ENCODE measurements around the gene HEXIM2. TPM values are rescaled to one million over a fixed set of nuclear protein-coding genes. Genes with fewer than 3 reads are reported as not detected.

The HEXIM2 gene
- total RNA-seq, 5 donors from 2014 or later (not counting 1 experiment from before 2014, with no cell fraction given) = 2.0 to 5.8 (median 3.3) TPM

DNA sequence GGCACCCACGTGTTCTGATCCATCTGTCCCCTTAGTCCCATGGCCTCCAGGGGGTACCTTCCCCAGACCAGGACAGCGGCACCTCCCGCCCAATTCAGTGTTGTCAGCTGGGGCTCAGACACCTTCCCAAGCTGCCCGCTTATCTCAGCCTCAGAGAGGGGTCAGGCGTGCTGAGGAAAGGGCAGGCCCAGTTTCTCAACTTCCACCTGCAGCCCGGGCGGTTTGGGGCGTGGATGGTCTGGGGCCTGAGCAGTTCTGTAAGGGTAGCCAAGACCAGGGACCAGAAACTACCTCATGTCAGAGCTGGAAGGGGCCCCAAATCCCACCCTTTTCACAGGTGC is 34.5 kb upstream of the HEXIM2 start:
- H3K9me3 ChIP-seq = no peaks in the 10 kb centered on the region
- no peak overlapping the region for H3K27ac Mint-ChIP-seq
- peaks cover 0 to 18% of the 10 kb centered on the region in 2 experiments for H3K4me1 ChIP-seq (ENCODE audit: control insufficient read depth in 1 of 2, extremely low read depth in 1 of 2, insufficient read depth in 2 of 2, low read length in 2 of 2)
- H3K36me3 Mint-ChIP-seq = no peaks in the 10 kb centered on the region
- 100% methylated on average over 5 of the region's 8 CpGs for WGBS (ENCODE audit: insufficient coverage)
- no peak overlapping the region for H3K4me3 ChIP-seq (ENCODE audit: control insufficient read depth in 1 of 2, extremely low read depth in 1 of 2, low read length in 1 of 2)
- H3K27ac ChIP-seq (ENCODE audit: low read length) = no peak overlapping the region
- ATAC-seq (replicated peaks in 1 of 4) (no peak), DNase-seq (no peak)
- no peaks in the 10 kb centered on the region for H3K27me3 Mint-ChIP-seq
- no peaks in the 10 kb centered on the region for H3K36me3 ChIP-seq (ENCODE audit: control insufficient read depth in 2 of 2, extremely low read depth in 1 of 2, insufficient read depth in 1 of 2, low read length in 1 of 2)
- no peaks in the 10 kb centered on the region for H3K9me3 Mint-ChIP-seq
- H3K27me3 ChIP-seq (replicated peaks in 1 of 2; ENCODE audit: control insufficient read depth in 2 of 2, extremely low read depth in 1 of 2, insufficient read depth in 2 of 2, low read length in 1 of 2) = peaks cover 0 to 16% of the 10 kb centered on the region in 2 experiments
- peaks cover 0 to 4% (median 0%) of the 10 kb centered on the region in 3 donors for H3K4me1 Mint-ChIP-seq
- no peak overlapping the region for H3K4me3 Mint-ChIP-seq
- ChIA-PET CTCF (no interaction called here), POLR2A (no interaction called here)

DNA sequence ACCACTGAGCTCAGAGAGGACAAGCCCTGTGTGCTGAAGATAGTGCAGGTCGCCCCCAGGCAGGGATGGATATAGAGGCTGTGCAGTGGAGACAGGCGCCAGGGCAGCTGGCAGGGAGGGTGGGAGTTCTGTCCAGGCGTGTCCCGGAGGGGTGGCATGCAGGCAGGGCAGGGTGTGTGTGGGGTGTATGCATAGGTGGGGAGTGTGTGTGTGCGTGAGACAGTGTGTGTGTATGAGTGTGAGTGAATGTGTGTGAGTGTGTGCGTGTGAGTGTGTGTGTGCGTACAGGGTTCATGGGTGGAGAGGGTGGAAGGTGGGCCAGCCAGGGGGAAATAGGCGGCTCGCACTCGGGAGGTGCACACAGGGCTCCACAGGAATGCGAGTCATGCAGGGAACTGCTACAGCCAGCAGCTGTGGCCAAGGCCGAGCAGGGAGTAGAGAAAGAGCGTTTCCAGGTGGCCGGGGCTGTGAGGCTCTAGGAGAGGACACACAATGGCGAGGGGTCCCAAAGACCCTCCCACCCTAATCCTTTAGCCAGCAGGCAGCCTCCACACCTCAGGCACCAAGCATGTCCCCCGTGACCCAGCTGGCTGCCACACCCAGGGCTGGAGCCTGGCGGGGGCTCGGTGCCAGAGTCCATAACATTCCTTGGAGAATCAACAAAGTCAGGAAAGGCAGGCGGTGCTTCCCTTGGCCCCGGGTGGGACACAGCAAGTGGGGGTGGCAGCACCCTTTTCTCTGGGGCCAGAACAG is 34.0 kb upstream of the HEXIM2 start:
- no peak overlapping the region for H3K4me3 Mint-ChIP-seq
- DNase-seq (no peak), ATAC-seq (replicated peaks in 1 of 4) (no peak)
- no peaks in the 10 kb centered on the region for H3K9me3 ChIP-seq
- WGBS (ENCODE audit: insufficient coverage) = 81% methylated on average over 20 of the region's 20 CpGs
- peaks cover 0 to 19% of the 10 kb centered on the region in 2 experiments for H3K4me1 ChIP-seq (ENCODE audit: control insufficient read depth in 1 of 2, extremely low read depth in 1 of 2, insufficient read depth in 2 of 2, low read length in 2 of 2)
- ChIA-PET CTCF (no interaction called here), POLR2A (no interaction called here)
- no peak overlapping the region for H3K27ac ChIP-seq (ENCODE audit: low read length)
- H3K4me1 Mint-ChIP-seq = peaks cover 0 to 4% (median 0%) of the 10 kb centered on the region in 3 donors
- no peaks in the 10 kb centered on the region for H3K27me3 Mint-ChIP-seq
- no peaks in the 10 kb centered on the region for H3K36me3 Mint-ChIP-seq
- peaks cover 0 to 16% of the 10 kb centered on the region in 2 experiments for H3K27me3 ChIP-seq (replicated peaks in 1 of 2; ENCODE audit: control insufficient read depth in 2 of 2, extremely low read depth in 1 of 2, insufficient read depth in 2 of 2, low read length in 1 of 2)
- no peak overlapping the region for H3K27ac Mint-ChIP-seq
- H3K9me3 Mint-ChIP-seq = no peaks in the 10 kb centered on the region
- no peak overlapping the region for H3K4me3 ChIP-seq (ENCODE audit: control insufficient read depth in 1 of 2, extremely low read depth in 1 of 2, low read length in 1 of 2)
- no peaks in the 10 kb centered on the region for H3K36me3 ChIP-seq (ENCODE audit: control insufficient read depth in 2 of 2, extremely low read depth in 1 of 2, insufficient read depth in 1 of 2, low read length in 1 of 2)

DNA sequence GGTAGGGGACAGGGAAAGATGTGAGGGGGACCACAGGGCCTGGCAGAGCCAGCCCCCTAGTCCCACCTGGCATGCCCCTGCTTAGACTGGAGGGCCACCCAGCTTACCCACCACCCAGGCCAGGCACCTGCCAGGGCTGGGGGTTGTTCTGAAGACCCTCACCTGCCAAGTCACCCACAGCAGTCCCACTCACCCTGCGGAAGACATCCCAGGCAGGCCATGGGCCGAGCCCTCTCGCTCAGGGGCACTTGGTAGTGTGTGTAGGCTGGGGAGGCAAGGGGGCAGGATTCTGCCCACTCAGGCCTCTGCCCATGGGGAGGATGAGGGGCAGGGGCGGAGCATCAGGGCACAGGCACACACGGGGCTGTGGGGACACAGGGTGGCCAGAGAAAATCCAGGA is 33.3 kb upstream of the HEXIM2 start:
- no peak overlapping the region for H3K27ac ChIP-seq (ENCODE audit: low read length)
- no peaks in the 10 kb centered on the region for H3K9me3 ChIP-seq
- Mint-ChIP-seq H3K27ac (no peak overlapping the region), H3K4me3 (no peak overlapping the region), H3K27me3 (no peaks in the 10 kb centered on the region), H3K4me1 (peaks cover 0 to 6% (median 0%) of the 10 kb centered on the region in 3 donors), H3K9me3 (no peaks in the 10 kb centered on the region), H3K36me3 (no peaks in the 10 kb centered on the region)
- peaks cover 0 to 16% of the 10 kb centered on the region in 2 experiments for H3K27me3 ChIP-seq (replicated peaks in 1 of 2; ENCODE audit: control insufficient read depth in 2 of 2, extremely low read depth in 1 of 2, insufficient read depth in 2 of 2, low read length in 1 of 2)
- no peak for ATAC-seq (replicated peaks in 1 of 4)
- H3K36me3 ChIP-seq (ENCODE audit: control insufficient read depth in 2 of 2, extremely low read depth in 1 of 2, insufficient read depth in 1 of 2, low read length in 1 of 2) = no peaks in the 10 kb centered on the region
- peaks cover 0 to 25% of the 10 kb centered on the region in 2 experiments for H3K4me1 ChIP-seq (ENCODE audit: control insufficient read depth in 1 of 2, extremely low read depth in 1 of 2, insufficient read depth in 2 of 2, low read length in 2 of 2)
- POLR2A ChIA-PET = no interaction called here
- WGBS (ENCODE audit: insufficient coverage) = 100% methylated on average over 1 of the region's 5 CpGs
- H3K4me3 ChIP-seq (ENCODE audit: control insufficient read depth in 1 of 2, extremely low read depth in 1 of 2, low read length in 1 of 2) = no peak overlapping the region
- CTCF ChIA-PET = no interaction called here
- DNase-seq = no peak

DNA sequence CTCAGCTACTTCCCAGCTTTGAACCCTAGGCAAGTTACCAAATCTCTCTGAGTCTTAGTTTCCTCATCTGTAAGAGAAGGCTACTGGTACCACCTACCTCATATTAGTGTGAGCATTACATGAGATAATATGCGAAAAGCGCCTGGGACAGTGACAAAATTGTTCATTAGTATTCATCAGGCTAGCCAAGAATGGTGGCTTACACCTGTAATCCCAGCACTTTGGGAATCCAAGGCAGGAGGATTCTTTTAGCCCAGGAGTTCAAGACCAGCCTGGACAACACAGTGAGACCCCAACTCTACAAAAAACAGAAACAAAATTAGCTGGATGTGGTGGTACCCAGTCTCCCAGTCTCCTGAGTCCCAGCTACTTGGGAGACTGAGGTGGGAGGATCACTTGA is 32.7 kb upstream of the HEXIM2 start:
- Histone ChIP-seq H3K9me3 (no peaks in the 10 kb centered on the region), H3K36me3 (ENCODE audit: control insufficient read depth in 2 of 2, extremely low read depth in 1 of 2, insufficient read depth in 1 of 2, low read length in 1 of 2) (no peaks in the 10 kb centered on the region), H3K27me3 (replicated peaks in 1 of 2; ENCODE audit: control insufficient read depth in 2 of 2, extremely low read depth in 1 of 2, insufficient read depth in 2 of 2, low read length in 1 of 2) (peaks cover 0 to 16% of the 10 kb centered on the region in 2 experiments), H3K4me3 (ENCODE audit: control insufficient read depth in 1 of 2, extremely low read depth in 1 of 2, low read length in 1 of 2) (no peak overlapping the region), H3K4me1 (ENCODE audit: control insufficient read depth in 1 of 2, extremely low read depth in 1 of 2, insufficient read depth in 2 of 2, low read length in 2 of 2) (peaks cover 0 to 21% of the 10 kb centered on the region in 2 experiments), H3K27ac (ENCODE audit: low read length) (no peak overlapping the region)
- Mint-ChIP-seq H3K9me3 (no peaks in the 10 kb centered on the region), H3K36me3 (no peaks in the 10 kb centered on the region), H3K27me3 (no peaks in the 10 kb centered on the region), H3K4me3 (no peak overlapping the region), H3K4me1 (peaks cover 3 to 10% (median 5%) of the 10 kb centered on the region in 3 donors), H3K27ac (no peak overlapping the region)
- ChIA-PET POLR2A (no interaction called here), CTCF (interaction anchor here in 1 of 2 donors (0.7 kb wide), 1 partner anchor 11 kb away, joined by 3 read pairs; no protein-coding TSS in a partner anchor)
- ATAC-seq (replicated peaks in 1 of 4) = no peak
- DNase-seq = no peak
- WGBS (ENCODE audit: insufficient coverage) = no CpG with 5 or more reads among the region's 2 CpGs

DNA sequence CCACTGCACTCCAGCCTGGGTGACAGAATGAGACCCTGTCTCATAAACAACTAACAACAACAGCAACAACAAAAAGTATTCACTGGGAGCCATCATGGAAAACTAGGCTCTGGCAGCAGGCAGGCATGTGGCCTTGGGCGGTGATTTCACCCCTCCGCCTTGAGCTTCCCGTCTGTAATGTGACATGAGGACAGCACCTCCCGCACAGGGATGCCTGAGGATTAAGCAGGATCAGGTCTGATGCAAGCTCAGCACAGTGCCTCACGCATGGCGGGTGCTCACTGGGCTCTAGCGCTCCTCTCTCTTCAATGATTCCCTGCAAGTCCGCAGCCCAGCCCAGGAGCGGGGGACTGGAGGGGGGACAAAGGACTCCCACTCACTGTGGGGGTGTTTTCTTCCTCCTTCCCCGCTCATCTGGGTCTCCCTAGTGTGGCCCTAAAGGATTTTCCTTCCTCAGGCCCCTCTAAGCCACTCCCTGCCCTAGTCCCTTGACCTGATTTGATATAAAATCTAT is 32.2 kb upstream of the HEXIM2 start:
- ATAC-seq (replicated peaks in 1 of 4) = no peak
- ChIA-PET CTCF (interaction anchor here in 1 of 2 donors (0.7 kb wide), 1 partner anchor 11 kb away, joined by 3 read pairs; no protein-coding TSS in a partner anchor), POLR2A (no interaction called here)
- Histone ChIP-seq H3K27ac (ENCODE audit: low read length) (no peak overlapping the region), H3K4me3 (ENCODE audit: control insufficient read depth in 1 of 2, extremely low read depth in 1 of 2, low read length in 1 of 2) (no peak overlapping the region), H3K27me3 (replicated peaks in 1 of 2; ENCODE audit: control insufficient read depth in 2 of 2, extremely low read depth in 1 of 2, insufficient read depth in 2 of 2, low read length in 1 of 2) (peaks cover 0 to 16% of the 10 kb centered on the region in 2 experiments), H3K9me3 (no peaks in the 10 kb centered on the region), H3K4me1 (ENCODE audit: control insufficient read depth in 1 of 2, extremely low read depth in 1 of 2, insufficient read depth in 2 of 2, low read length in 2 of 2) (peaks cover 0 to 18% of the 10 kb centered on the region in 2 experiments), H3K36me3 (ENCODE audit: control insufficient read depth in 2 of 2, extremely low read depth in 1 of 2, insufficient read depth in 1 of 2, low read length in 1 of 2) (no peaks in the 10 kb centered on the region)
- DNase-seq = no peak
- Mint-ChIP-seq H3K27me3 (no peaks in the 10 kb centered on the region), H3K4me3 (no peak overlapping the region), H3K4me1 (peaks cover 3 to 7% (median 6%) of the 10 kb centered on the region in 3 donors), H3K36me3 (no peaks in the 10 kb centered on the region), H3K9me3 (no peaks in the 10 kb centered on the region), H3K27ac (no peak overlapping the region)
- 93% methylated on average over 4 of the region's 10 CpGs for WGBS (ENCODE audit: insufficient coverage)

DNA sequence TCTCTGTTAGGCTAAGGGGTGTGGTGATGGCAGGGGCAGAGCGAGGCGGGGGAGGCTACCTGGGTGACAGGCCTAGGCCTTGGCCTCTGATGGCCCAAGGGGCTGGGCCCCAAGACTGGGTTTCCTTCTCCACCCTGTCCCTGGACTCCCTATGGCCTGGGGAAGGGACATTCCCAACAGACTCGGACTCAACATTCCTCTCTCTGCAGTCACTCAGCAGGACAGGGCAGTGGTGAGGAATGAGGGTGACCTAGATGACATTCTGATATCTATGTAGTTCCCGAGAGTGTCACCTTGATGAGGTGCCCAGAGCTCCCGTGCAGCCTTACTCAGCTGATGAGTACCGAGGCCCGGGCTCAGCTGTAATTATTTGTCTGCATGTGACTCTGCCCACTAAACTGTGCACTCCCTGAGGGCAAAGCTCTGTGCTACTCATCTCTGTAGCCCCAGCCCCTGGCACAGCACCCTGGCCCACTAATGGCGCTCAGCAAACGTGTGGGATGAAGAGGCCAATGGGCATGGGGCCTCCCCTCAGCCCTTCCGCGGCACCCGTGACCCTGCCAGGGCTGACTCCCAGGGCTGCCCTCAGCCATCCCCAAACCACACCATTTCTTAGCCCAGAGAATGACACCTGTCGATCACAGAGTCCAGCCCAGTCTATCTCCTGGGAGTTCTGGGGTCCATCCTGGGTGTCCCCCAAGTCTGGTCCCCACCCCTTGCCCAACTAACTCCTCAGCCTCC is 31.6 kb upstream of the HEXIM2 start:
- ATAC-seq (replicated peaks in 1 of 4) (no peak), DNase-seq (no peak)
- peaks cover 4 to 8% (median 8%) of the 10 kb centered on the region in 3 donors for H3K4me1 Mint-ChIP-seq
- Histone ChIP-seq H3K36me3 (ENCODE audit: control insufficient read depth in 2 of 2, extremely low read depth in 1 of 2, insufficient read depth in 1 of 2, low read length in 1 of 2) (no peaks in the 10 kb centered on the region), H3K27me3 (replicated peaks in 1 of 2; ENCODE audit: control insufficient read depth in 2 of 2, extremely low read depth in 1 of 2, insufficient read depth in 2 of 2, low read length in 1 of 2) (peaks cover 0 to 16% of the 10 kb centered on the region in 2 experiments), H3K4me3 (ENCODE audit: control insufficient read depth in 1 of 2, extremely low read depth in 1 of 2, low read length in 1 of 2) (no peak overlapping the region), H3K4me1 (ENCODE audit: control insufficient read depth in 1 of 2, extremely low read depth in 1 of 2, insufficient read depth in 2 of 2, low read length in 2 of 2) (peaks cover 0 to 18% of the 10 kb centered on the region in 2 experiments), H3K27ac (ENCODE audit: low read length) (no peak overlapping the region), H3K9me3 (no peaks in the 10 kb centered on the region)
- H3K9me3 Mint-ChIP-seq = no peaks in the 10 kb centered on the region
- ChIA-PET CTCF (no interaction called here), POLR2A (no interaction called here)
- 79% methylated on average over 10 of the region's 13 CpGs for WGBS (ENCODE audit: insufficient coverage)
- H3K36me3 Mint-ChIP-seq = no peaks in the 10 kb centered on the region
- peak overlapping the region in 1 of 2 donors; percentile 39 for H3K27ac Mint-ChIP-seq
- H3K27me3 Mint-ChIP-seq = no peaks in the 10 kb centered on the region
- H3K4me3 Mint-ChIP-seq = peak overlapping the region in 2 of 3 donors; percentile 9 to 46

Measured in T-cell (primary cell).